ENCODE results near the gene ITPRIPL2. TPM values are rescaled to one million over a fixed set of nuclear protein-coding genes. Genes with fewer than 3 reads are reported as not detected.
A peak's percentile ranks its signal among the peaks of the same experiment; 100 is the strongest.

ITPRIPL2 gene
- total RNA-seq, 3 donors from 2014 or later (not counting 1 experiment from before 2014, with no cell fraction given) = 0.18 to 5.7 (median 2.5) TPM

GRCh38 chr16:19068237-19068815 is 45.4 kb upstream of the ITPRIPL2 start:
- Mint-ChIP-seq H3K27me3 (ENCODE audit: low read depth in 2 of 2) (peaks cover 0 to 5% of the 10 kb centered on the region in 2 donors), H3K4me3 (peak overlapping the region; percentile 92), H3K4me1 (peaks cover 11 to 15% of the 10 kb centered on the region in 2 donors), H3K27ac (peak overlapping the region; percentile 99), H3K36me3 (no peaks in the 10 kb centered on the region), H3K9me3 (no peaks in the 10 kb centered on the region)
- no peaks in the 10 kb centered on the region for H3K27me3 ChIP-seq (ENCODE audit: control insufficient read depth, insufficient read depth, low read length)
- no peak for ATAC-seq
- peak overlapping the region; percentile 92 for H3K27ac ChIP-seq (ENCODE audit: low read length)
- H3K9me3 ChIP-seq (ENCODE audit: control insufficient read depth, insufficient read depth, low read length) = no peaks in the 10 kb centered on the region
- 59% methylated on average over 18 of the region's 19 CpGs for WGBS (ENCODE audit: insufficient coverage)
- intact Hi-C loops (cut with micrococcal nuclease) = loop anchor here (2.0 to 5.0 kb wide), 2 partner anchors 266 to 486 kb away; partner anchors contain the start of genes ARL6IP1 and VPS35L
- peak overlapping the region; percentile 53 for H3K4me3 ChIP-seq (ENCODE audit: low read length)
- H3K4me1 ChIP-seq (ENCODE audit: control insufficient read depth, insufficient read depth, low read length) = peaks cover 12% of the 10 kb centered on the region
- TF ChIP-seq CTCF (IDR thresholded peaks at IDR 0.05) = no peak
- H3K36me3 ChIP-seq (ENCODE audit: control insufficient read depth, insufficient read depth, low read length) = peaks cover 1% of the 10 kb centered on the region
- peak in 1 of 2 donors; percentile 26 for DNase-seq

GRCh38 chr16:19071811-19072777 is 41.7 kb upstream of the ITPRIPL2 start:
- peak; percentile 48 for TF ChIP-seq CTCF (IDR thresholded peaks at IDR 0.05)
- 83% methylated on average over 21 of the region's 21 CpGs for WGBS (ENCODE audit: insufficient coverage)

GRCh38 chr16:19073344-19073743 is 40.4 kb upstream of the ITPRIPL2 start:
- ATAC-seq (no peak), DNase-seq (no peak)
- Mint-ChIP-seq H3K27me3 (ENCODE audit: low read depth in 2 of 2) (no peaks in the 10 kb centered on the region), H3K36me3 (no peaks in the 10 kb centered on the region), H3K4me3 (no peak overlapping the region), H3K9me3 (no peaks in the 10 kb centered on the region), H3K4me1 (peaks cover 0 to 3% of the 10 kb centered on the region in 2 donors), H3K27ac (no peak overlapping the region)
- intact Hi-C loops (cut with micrococcal nuclease) = no loop called here
- no peak for TF ChIP-seq CTCF (IDR thresholded peaks at IDR 0.05)
- Histone ChIP-seq H3K27ac (ENCODE audit: low read length) (no peak overlapping the region), H3K36me3 (ENCODE audit: control insufficient read depth, insufficient read depth, low read length) (peaks cover 9% of the 10 kb centered on the region), H3K4me1 (ENCODE audit: control insufficient read depth, insufficient read depth, low read length) (peaks cover 3% of the 10 kb centered on the region), H3K27me3 (ENCODE audit: control insufficient read depth, insufficient read depth, low read length) (no peaks in the 10 kb centered on the region), H3K9me3 (ENCODE audit: control insufficient read depth, insufficient read depth, low read length) (no peaks in the 10 kb centered on the region), H3K4me3 (ENCODE audit: low read length) (no peak overlapping the region)
- 97% methylated on average over 3 of the region's 3 CpGs for WGBS (ENCODE audit: insufficient coverage)

More at GRCh38 chr16:19071811-19072777, 41.7 kb upstream of the ITPRIPL2 start:
- Mint-ChIP-seq H3K27me3 (ENCODE audit: low read depth in 2 of 2) (no peaks in the 10 kb centered on the region), H3K4me3 (no peak overlapping the region), H3K36me3 (no peaks in the 10 kb centered on the region), H3K27ac (peak overlapping the region in 1 of 2 donors; percentile 7), H3K9me3 (no peaks in the 10 kb centered on the region), H3K4me1 (peaks cover 4 to 14% of the 10 kb centered on the region in 2 donors)
- intact Hi-C loops (cut with micrococcal nuclease) = no loop called here
- DNase-seq = peak; percentile 33 to 70
- ATAC-seq = no peak
- Histone ChIP-seq H3K27me3 (ENCODE audit: control insufficient read depth, insufficient read depth, low read length) (no peaks in the 10 kb centered on the region), H3K36me3 (ENCODE audit: control insufficient read depth, insufficient read depth, low read length) (peaks cover 7% of the 10 kb centered on the region), H3K27ac (ENCODE audit: low read length) (no peak overlapping the region), H3K9me3 (ENCODE audit: control insufficient read depth, insufficient read depth, low read length) (no peaks in the 10 kb centered on the region), H3K4me3 (ENCODE audit: low read length) (no peak overlapping the region), H3K4me1 (ENCODE audit: control insufficient read depth, insufficient read depth, low read length) (peaks cover 8% of the 10 kb centered on the region)

All from natural killer cell (primary cell).